Upper lobe of left lung (tissue), 4 donors: Measurements from ENCODE around the gene MTMR12.

Experiments
- CTCF ChIP-seq, 6 experiments: fragments of 450-650 bp in 4 of 6; fragments of 200-600 bp in 2 of 6; sonication (generic) in 2 of 6; IDR thresholded peaks; one replicate each; pipeline ENCODE4 v1.5.1; 2016 to 2019; ENCODE audit warnings: antibody characterized with exemption in 6 of 6
- EP300 ChIP-seq, 4 donors: sonication (generic); formaldehyde crosslinking; IDR thresholded peaks; one replicate each; pipeline ENCODE4 v1.5.1; 2017; ENCODE audit warnings: antibody characterized with exemption in 4 of 4, control low read depth in 2 of 4
- POLR2A ChIP-seq, 4 donors: fragments of 450-650 bp; IDR thresholded peaks; one replicate each; pipeline ENCODE4 v1.5.1; 2016 to 2017; ENCODE audit warnings: antibody characterized with exemption in 4 of 4, mild to moderate bottlenecking in 2 of 4
- POLR2AphosphoS5 ChIP-seq, 2 donors: sonication (generic); formaldehyde crosslinking; IDR thresholded peaks; one replicate each; pipeline ENCODE4 v1.5.1; 2017; ENCODE audit warnings: antibody characterized with exemption in 2 of 2

GRCh38 chr5:32290922-32291321 lies 21.8 kb downstream of the MTMR12 start:
- no peak for TF ChIP-seq CTCF (IDR thresholded peaks at IDR 0.05)
- TF ChIP-seq POLR2AphosphoS5 (IDR thresholded peaks at IDR 0.05), result no peak
- no peak for TF ChIP-seq POLR2A (IDR thresholded peaks at IDR 0.05)
- no peak for TF ChIP-seq EP300 (IDR thresholded peaks at IDR 0.05)
